Measurements from ENCODE around the gene CEP85. TPM values are rescaled to one million over a fixed set of nuclear protein-coding genes. Genes with fewer than 3 reads are reported as not detected.

Gene CEP85
- total and polyA plus RNA-seq, 9 of the 15 experiments (the other 6 are each of a cell fraction or from before 2014, with no cell fraction given): 42.1 to 140 (median 92.6) TPM

GRCh38 chr1:26297057-26297790 lies 63.2 kb downstream of the CEP85 start:
- no peak overlapping the region for H3K27ac ChIP-seq (ENCODE audit: extremely low read depth, low read depth, low read length)
- intact Hi-C loops (cut with micrococcal nuclease): no loop called here
- no peak for FAIRE-seq

More at GRCh38 chr1:26297057-26297790, 63.2 kb downstream of the CEP85 start:
- ChIA-PET POLR2A (interaction anchor here (0.5 to 2.1 kb wide), 6 partner anchors 11 to 30 kb away, joined by 3 to 5 read pairs (median 4); partner anchors contain the start of gene SH3BGRL3), CTCF (ENCODE audit: low intra/inter-chr PET ratio) (interaction anchor here (0.7 kb wide), 1 partner anchor 94 kb away, joined by 3 read pairs; no protein-coding TSS in a partner anchor)
- no peak for TF ChIP-seq LEF1 (IDR thresholded peaks at IDR 0.05)
- no peak for TF ChIP-seq RB1 (IDR thresholded peaks at IDR 0.05; ENCODE audit: low read depth)
- TF ChIP-seq ZBTB26 (CRISPR knock-in tag; IDR thresholded peaks at IDR 0.05): no peak
- TF ChIP-seq NBN (IDR thresholded peaks at IDR 0.05; ENCODE audit: low read depth): no peak
- TF ChIP-seq E2F6 (IDR thresholded peaks at IDR 0.05; ENCODE audit: borderline replicate concordance in 1 of 2, extremely low read depth in 1 of 2, insufficient read depth in 1 of 2, insufficient read length in 1 of 2, low read depth in 1 of 2, low read length in 1 of 2, poor library complexity in 1 of 2, severe bottlenecking in 1 of 2): no peak
- no peak for TF ChIP-seq MNT (conservative IDR thresholded peaks at IDR 0.05)
- no peak for TF ChIP-seq CBFB (CRISPR knock-in tag; IDR thresholded peaks at IDR 0.05)
- 76% methylated on average over 12 of the region's 12 CpGs for WGBS (ENCODE audit: insufficient coverage, low coverage, missing lambda C conversion rate)
- no peaks in the 10 kb centered on the region for H3K79me2 ChIP-seq (ENCODE audit: control insufficient read depth, insufficient read depth, low read length)
- DNase-seq (ENCODE audit: extremely low read depth in 1 of 4, low spot score in 3 of 4) (no peak), ATAC-seq (no peak)
- H3K9me1 ChIP-seq (ENCODE audit: control insufficient read depth, insufficient read depth, low read length): no peaks in the 10 kb centered on the region
- BruUV-seq (replicated peaks): no TSS peak
- in situ Hi-C loops (cut with MboI): no loop called here
- peaks cover 28% of the 10 kb centered on the region; the same call in 1 of the 3 replicates for H3K36me3 ChIP-seq (ENCODE audit: control insufficient read depth, insufficient read depth, low read length)
- no peaks in the 10 kb centered on the region for H4K20me1 ChIP-seq (replicated peaks; ENCODE audit: control insufficient read depth, insufficient read depth, low read length)
- no peak overlapping the region for H3K4me2 ChIP-seq (ENCODE audit: insufficient read depth, low read length)
- no peaks in the 10 kb centered on the region for H3K9me3 ChIP-seq (replicated peaks; ENCODE audit: control insufficient read depth, insufficient read depth, low read depth, low read length)
- no peak overlapping the region for H2AFZ ChIP-seq (ENCODE audit: low read depth, low read length)
- peak overlapping the region in 1 of 2 experiments; percentile 77; a peak in 2 of 4 replicates for H3K9ac ChIP-seq (ENCODE audit: insufficient read depth in 1 of 2, low read depth in 2 of 2, low read length in 2 of 2)
- H3K4me1 ChIP-seq (replicated peaks in 1 of 2; ENCODE audit: control insufficient read depth in 2 of 2, insufficient read depth in 2 of 2, low read length in 2 of 2): peaks cover 5 to 36% of the 10 kb centered on the region in 2 experiments; a peak in 4 of 5 replicates
- H3K4me3 ChIP-seq: no peak overlapping the region
- H3K27me3 ChIP-seq (ENCODE audit: control insufficient read depth in 2 of 2, insufficient read depth in 2 of 2, low read length in 2 of 2): no peaks in the 10 kb centered on the region

All from K562 (cell line).